IgD-negative memory B cell (primary cell): ENCODE results near the gene SIDT2. TPM values are rescaled to one million over a fixed set of nuclear protein-coding genes. Genes with fewer than 3 reads are reported as not detected.

Experiments
- polyA plus RNA-seq: library from polyadenylated mRNA; unstranded; fragments of 300-500 nt; fragmentation: Illumina TruSeq; gene quantifications from one replicate; pipeline ENCODE4 v1.2.3, GENCODE V29; 2021

Gene SIDT2
- polyA plus RNA-seq, 1 donor from 2014 or later: 61.0 TPM

Other genes starting within 250 kb of the SIDT2 start
- gene SIK3, start 80.3 kb upstream of the SIDT2 start, polyA plus RNA-seq: 25.1 TPM
- 20.6 TPM for gene PAFAH1B2, start 34.5 kb upstream of the SIDT2 start, polyA plus RNA-seq
- gene TAGLN, start 20.6 kb downstream of the SIDT2 start, polyA plus RNA-seq: 1.6 TPM
- gene PCSK7, start 53.3 kb downstream of the SIDT2 start, polyA plus RNA-seq: 68.1 TPM
- 12.5 TPM for gene RNF214, start 53.9 kb downstream of the SIDT2 start, polyA plus RNA-seq
- 0.59 TPM for gene BACE1-AS, start 112.6 kb downstream of the SIDT2 start, polyA plus RNA-seq
- not detected for gene BACE1, start 137.5 kb downstream of the SIDT2 start, polyA plus RNA-seq
- gene CEP164, start 149.1 kb downstream of the SIDT2 start, polyA plus RNA-seq: 17.7 TPM